C1 segment of cervical spinal cord (tissue), 14 donors: Measurements from ENCODE around the gene MISP3.

Experiments
- DNase-seq, 14 donors: peaks; one replicate each; lab custom pipeline; 2025; lab: John Stamatoyannopoulos, UW

MISP3 gene

GRCh38 chr19:14102102-14102696 lies 29.6 kb downstream of the MISP3 start:
- no peak for DNase-seq

GRCh38 chr19:14102756-14103155 lies 30.2 kb downstream of the MISP3 start:
- DNase-seq: no peak

GRCh38 chr19:14103310-14103709 lies 30.7 kb downstream of the MISP3 start:
- no peak for DNase-seq

GRCh38 chr19:14105680-14106079 lies 33.1 kb downstream of the MISP3 start:
- no peak for DNase-seq

DNA sequence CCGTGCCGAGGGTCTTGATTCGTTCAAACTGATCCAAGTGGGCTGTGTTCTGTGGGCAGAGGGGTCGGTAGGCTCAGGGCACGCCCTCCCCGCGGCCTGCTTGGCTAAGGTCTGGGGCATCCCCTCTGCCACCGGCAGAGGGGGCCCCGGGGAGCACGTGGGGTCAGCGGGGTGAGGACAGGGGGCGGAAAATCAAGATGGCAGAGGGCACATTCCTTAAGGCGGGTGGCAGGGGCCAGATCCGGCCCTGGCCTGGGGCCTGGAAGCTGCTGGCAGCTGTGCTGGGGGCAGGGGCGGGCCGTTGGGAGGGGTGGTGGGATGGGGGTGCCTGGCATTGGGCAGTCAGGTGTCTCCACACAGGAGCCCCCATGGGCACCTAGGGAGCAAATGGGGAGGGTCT lies 34.3 kb downstream of the MISP3 start:
- no peak for DNase-seq

- DNase-seq: peak in 2 of 14 donors; percentile 18 to 64
Measured at GRCh38 chr19:14107581-14108461, 35.2 kb downstream of the MISP3 start.

GRCh38 chr19:14110650-14111049 lies 38.1 kb downstream of the MISP3 start:
- no peak for DNase-seq

DNA sequence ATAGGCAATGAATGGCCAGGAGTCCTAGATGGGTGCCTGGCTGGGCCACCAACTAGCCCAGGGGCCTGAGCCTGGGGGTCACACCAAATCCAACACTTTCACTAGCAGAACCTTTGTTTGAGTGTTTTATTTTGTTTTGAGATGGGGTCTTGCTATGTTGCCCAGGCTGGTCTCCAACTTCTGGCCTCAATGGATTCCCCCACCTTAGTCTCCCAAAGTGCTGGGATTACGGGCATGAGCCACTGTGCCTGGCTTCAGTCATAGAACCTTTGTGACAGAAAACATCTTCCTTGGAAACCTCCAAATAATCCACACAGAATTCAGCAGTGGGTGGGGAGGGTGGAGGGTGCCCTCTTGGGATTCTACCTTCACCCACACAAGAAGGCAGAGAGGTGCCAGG lies 38.9 kb downstream of the MISP3 start:
- DNase-seq: no peak

GRCh38 chr19:14112051-14112808 lies 39.6 kb downstream of the MISP3 start:
- DNase-seq: no peak

GRCh38 chr19:14112809-14113385 lies 40.3 kb downstream of the MISP3 start:
- peak in 3 of 14 donors; percentile 3 to 19 (median 15) for DNase-seq

DNA sequence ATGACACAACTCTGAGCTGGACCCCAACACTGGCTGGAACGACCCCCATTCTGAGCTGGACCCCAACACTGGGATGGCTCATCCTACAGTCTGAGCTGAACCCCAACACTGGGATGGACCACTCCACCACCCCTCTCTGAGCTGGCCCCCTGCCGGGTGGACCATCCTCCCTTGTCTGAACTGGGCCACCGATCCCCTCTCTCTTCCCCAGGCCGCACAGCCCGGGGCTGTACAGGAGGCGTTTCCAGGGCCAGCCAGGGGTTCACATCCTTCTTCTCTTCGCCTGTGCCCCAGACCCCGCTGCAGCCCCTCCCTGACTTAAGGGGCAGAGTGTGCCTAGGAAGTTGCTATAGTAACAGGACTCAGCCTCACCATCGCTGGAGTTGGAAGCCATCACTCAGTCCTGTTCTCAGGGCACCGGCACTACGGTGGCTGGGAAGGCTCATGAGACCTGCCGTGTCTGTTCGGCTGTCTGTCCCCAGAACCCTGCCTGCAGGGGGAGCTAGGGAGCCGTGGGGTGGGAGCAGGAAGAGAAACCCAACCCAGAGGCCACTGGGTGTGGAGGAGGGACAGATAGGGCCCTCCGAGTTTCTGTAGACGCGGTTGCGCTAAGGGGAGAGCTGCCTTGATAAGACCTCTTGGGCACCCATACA lies 41.3 kb downstream of the MISP3 start:
- DNase-seq: peak in 2 of 14 donors; percentile 11 to 15

GRCh38 chr19:14114439-14114838 lies 41.9 kb downstream of the MISP3 start:
- DNase-seq: no peak

- DNase-seq: peak in 6 of 14 donors; percentile 7 to 41 (median 16)
Measured at GRCh38 chr19:14114854-14115253, 42.3 kb downstream of the MISP3 start.

DNA sequence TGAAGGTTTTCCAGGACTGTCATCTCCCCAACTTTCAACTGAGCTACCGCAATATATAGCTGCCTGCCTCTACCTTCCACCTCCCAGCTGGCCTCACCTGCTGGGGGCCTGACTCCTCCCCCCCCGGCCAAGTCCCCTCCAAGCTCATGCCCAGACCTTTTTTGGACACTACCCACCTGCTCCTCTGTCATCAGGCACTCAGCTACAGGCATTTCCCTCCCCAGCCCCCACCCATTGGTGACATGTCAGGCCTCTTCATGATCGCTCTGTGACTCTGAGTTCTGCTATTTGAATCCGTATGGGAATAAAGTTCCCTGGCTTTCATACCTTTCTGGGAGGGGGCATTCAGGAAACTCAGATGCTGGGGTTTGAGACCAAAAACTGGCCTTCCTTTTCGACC lies 43.2 kb downstream of the MISP3 start:
- DNase-seq: no peak

GRCh38 chr19:14116525-14116917 lies 43.9 kb downstream of the MISP3 start:
- no peak for DNase-seq

DNA sequence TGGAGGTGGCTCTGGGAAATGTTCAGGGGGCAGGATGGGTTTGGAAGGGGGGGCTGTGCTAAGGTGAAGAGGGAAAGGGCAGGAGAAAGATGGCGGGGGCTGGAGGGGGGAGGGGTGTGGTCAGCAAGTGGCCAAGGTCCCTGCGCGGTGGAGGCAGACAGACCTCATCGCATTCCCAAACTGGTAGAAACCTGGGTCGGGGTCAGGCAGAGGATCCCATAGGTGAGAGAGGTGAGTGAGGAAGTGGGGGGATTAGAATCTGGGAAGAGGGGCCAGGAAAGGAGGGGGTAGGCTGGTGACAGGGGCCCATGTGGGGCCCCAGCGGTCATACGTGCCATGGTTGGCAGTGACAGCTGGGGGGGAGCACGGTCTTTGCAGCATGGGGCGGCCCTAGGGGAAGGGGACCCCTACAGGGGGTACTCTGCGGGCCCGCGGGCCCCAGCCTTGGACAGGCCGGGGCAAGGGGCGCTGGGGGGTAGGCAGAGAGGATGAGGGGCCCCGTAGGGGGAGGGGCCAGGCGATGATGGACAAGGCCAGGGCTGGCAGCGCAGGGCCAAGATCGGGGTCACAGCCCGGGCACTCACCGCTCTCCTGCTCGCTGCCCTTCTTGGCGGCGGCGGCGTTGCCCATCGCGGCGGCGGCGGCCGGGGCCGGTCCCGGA lies 44.5 kb downstream of the MISP3 start:
- peak in 6 of 14 donors; percentile 31 to 65 (median 44) for DNase-seq

DNA sequence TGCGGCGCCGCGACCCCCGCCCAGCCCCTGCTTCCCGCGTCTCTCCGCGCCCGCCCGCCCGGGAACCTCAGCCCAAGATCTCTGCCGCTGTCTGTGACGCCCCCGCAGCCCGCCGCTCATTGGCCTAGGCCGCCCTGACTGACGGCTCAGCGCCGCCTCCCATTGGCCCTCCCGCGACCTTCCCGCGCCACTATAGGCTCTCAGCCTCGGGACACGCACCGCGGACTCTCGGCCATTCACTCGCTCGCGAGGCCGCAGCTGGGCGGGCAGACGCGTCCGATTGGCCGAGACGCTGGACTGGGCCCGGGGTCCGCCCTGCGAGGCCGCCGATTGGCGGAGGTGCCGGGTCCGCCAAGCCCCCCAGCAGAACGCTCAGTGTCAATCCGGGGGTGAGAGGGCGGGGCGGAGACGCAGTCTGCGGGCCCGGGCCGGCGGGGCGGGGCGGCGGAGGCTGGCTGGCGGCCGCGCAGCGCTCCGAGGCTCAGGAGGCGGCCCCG lies 45.1 kb downstream of the MISP3 start, which contains the start of gene PRKACA:
Gene PRKACA (minus strand): TSS at position 95 of the 497 bp plus-strand sequence. CDS start 215 bp downstream, outside the sequence.
- DNase-seq: peak; percentile 95 to 100 (median 98)

- peak in 12 of 14 donors; percentile 71 to 93 (median 86) for DNase-seq
Measured at GRCh38 chr19:14118165-14119051, 45.8 kb downstream of the MISP3 start.

DNA sequence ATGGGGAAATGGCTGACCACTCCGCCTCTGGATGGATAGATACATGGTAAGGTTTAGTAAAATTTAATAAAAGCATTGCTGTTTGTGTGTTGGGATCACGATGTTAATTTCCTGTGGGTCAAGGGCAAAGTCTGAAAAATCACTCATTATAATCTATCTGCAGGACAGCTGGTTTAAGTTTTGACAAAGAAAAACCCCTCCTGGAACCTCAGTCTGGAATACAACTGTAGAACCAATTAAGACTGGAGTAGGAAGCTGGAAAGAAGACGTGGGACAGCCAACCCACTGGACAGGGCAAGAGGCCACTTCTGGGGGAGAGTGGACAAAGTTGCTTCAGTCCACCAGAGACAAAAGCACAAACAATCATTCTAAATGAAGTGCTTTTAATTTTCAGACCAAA lies 46.6 kb downstream of the MISP3 start:
- no peak for DNase-seq
